ENCODE measurements around the gene GMPR2.

DNA sequence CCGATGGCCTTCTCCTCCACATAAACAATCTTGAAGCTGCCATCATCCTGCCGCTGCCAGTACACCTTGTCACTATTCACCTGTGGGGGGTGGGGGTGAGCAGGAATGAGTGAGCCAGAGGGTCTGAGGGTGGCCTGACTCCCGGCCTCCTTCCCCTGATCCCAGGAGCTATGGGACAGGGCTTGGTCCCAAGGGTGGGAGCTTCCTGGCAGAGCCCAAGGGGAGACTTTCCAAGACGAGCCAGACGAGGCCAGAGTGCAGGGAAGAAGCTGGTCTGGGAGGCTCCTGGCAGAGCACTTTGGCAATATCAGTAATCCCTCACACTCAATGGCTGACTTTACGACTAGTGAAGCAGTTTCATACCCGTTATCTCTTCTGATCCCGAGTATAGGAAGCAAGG, 22.7 kb downstream of the GMPR2 start:
- no peak for TF ChIP-seq CTCF (IDR thresholded peaks at IDR 0.05)
- no peak for TF ChIP-seq POLR2A (IDR thresholded peaks at IDR 0.05)

Data from thyroid gland (tissue), 4 donors.